HG02642 (cell line): Measurements from ENCODE around the gene PLCD3.
"Not testable (repeated sequence)": the region's sequence is repeated elsewhere in the genome, so short reads cannot be mapped to it uniquely, and the experiment has no call there.

Experiments used
- ATAC-seq: cut with Tn5 transposase; IDR thresholded peaks from one replicate; pipeline ENCODE4 v1.9.1; 2021; ENCODE audit warnings: mild to moderate bottlenecking; ENCODE audit not compliant: unreplicated experiment, poor library complexity

The PLCD3 gene

DNA sequence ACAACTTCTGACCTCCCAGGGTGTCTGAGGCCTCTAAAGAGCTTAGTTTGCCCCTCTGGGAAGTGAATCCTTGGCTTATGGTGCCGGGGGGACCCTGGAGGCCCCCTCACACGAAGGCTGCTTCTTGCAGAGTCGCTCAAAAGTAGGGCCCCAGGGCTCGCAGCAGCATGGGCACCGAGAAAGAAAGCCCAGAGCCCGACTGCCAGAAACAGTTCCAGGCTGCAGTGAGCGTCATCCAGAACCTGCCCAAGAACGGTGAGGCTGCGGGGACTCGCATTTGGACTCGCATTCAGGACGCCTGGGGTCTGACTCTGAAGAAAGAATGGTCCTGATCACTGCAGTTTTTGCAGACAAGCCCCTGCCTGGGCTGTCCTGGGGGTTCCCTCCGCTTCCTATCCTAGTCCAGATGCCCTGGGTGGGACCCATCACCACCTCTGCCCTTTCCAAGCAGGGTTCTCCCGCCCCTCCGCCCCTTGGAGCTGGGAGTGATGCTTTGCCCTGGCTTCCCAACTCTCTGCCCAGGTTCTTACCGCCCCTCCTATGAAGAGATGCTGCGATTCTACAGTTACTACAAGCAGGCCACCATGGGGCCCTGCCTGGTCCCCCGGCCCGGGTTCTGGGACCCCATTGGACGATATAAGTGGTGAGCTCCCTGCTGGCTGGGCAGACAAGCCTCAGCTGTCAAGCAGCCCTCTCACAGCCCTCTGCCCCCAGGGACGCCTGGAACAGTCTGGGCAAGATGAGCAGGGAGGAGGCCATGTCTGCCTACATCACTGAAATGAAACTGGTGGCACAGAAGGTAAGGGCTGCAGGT, 3.9 kb upstream of the PLCD3 start:
- no peak for ATAC-seq

DNA sequence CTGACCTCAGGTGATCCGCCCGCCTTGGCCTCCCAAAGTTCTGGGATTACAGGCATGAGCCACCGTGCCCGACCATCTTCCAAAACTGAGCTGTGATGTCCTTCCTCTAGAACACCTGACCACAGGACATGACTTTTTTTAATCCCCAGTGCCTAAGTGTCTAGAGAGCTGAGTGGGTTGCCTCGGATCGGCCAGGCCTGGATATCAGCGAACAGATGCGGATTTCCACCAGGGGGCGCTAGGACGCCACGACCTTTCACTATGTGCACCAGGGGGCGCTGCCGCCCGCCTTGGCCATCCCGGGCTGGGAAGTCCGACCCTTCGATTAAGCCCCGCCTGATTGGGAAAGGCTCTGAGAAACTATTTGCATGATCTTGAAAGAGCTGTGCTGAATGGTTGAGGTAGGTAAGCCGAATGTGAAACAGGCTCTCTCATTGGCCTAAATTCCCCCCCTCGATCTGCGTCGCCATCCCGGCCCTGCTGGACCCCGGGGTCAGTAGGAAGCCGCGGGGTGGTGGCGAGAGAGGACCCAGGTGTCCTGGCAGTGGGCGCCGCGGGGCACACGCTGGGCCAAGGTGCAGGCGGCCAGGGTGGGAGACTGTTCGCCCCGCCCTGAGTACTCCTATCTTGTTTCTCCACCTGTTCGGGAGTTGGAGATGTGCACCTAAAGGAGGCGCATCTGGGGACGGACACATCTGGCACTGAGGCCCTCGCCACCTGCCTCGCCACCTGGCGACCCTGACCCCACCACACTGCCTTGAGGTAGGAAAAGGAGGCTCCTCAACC, 3.1 kb upstream of the PLCD3 start, which contains the start of gene ACBD4:
ACBD4 (plus strand) TSS at position 496 of the 786 bp plus-strand sequence. CDS start 458 bp downstream, outside the sequence.
- ATAC-seq = peak; percentile 75

DNA sequence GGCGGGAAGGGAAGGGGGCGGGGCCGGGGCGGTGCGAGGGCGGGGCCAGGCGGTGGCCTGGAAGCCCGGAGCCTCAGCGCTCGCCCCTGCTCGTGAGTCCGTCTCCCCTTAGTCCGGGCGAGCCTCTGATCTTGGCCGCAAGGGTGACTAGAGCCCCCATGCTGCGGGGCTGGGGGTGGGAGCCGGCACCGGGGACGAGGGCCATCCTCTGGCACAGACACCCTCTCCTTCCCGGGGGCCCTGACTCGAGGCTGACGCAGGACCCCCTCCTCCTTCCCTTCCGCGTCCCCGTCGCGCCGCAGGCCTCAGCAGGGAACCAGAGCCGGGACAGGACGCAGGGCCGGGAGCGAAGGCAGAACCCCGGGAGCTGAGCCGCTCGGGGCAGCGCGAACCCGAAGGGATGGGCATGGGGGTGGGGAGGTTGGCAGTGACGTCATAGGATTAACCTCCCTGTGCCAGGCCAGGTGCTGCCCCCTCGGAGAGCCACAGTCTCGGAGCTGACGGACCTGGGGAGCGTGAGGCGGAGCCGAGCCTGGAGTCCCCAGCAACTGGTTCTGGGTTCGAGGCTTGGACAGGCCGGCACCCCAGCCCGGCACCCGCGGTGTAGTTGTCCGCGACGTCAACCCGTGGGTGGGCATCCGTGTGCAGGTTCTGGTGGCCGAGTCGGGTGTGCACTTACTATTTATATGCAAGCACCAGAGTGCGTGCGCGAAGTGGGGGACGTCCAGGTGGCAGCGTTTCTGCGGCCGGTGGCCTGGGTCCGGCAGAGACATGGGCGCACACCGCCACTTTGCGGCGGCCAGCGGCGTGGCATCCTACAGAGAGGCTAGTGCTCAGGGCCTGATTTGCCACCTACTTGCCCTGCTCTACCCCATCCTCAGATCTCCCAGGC, 503 bp upstream of the PLCD3 start:
- peak; percentile 37 for ATAC-seq

DNA sequence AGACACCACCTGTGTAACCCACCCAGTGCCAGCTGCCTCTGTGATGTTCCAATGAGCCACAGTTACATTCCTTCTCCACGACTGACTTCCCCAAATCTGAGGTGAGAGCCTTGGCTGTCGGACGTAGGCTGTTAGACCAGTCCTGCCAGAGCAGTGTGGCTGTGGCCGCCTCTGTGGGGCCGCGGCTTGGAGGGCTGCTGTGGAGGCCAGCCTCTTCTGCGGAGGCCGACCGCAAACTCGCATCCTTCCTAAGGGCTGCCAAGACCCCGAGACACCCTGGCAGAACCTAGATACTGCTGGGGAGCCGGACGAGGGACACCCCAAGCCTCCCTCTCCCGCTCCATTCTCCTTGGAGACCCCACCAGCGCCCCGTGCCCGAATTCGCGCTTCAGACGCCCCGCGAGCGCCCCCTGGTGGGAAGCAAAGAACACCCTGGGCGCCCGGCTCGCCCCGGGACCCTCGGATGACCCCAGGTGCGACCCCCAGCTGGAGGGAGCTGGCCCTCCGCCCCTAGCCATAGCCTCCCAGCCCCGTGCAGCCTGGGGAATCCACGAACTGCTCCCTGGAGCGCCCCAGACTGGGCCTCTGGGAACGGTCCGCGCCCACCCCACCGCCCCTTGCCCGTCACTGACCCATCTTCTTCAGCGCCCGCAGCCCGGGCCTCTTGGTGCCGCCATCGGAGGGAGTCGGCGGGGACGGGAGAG, 547 bp downstream of the PLCD3 start:
- no peak for ATAC-seq

DNA sequence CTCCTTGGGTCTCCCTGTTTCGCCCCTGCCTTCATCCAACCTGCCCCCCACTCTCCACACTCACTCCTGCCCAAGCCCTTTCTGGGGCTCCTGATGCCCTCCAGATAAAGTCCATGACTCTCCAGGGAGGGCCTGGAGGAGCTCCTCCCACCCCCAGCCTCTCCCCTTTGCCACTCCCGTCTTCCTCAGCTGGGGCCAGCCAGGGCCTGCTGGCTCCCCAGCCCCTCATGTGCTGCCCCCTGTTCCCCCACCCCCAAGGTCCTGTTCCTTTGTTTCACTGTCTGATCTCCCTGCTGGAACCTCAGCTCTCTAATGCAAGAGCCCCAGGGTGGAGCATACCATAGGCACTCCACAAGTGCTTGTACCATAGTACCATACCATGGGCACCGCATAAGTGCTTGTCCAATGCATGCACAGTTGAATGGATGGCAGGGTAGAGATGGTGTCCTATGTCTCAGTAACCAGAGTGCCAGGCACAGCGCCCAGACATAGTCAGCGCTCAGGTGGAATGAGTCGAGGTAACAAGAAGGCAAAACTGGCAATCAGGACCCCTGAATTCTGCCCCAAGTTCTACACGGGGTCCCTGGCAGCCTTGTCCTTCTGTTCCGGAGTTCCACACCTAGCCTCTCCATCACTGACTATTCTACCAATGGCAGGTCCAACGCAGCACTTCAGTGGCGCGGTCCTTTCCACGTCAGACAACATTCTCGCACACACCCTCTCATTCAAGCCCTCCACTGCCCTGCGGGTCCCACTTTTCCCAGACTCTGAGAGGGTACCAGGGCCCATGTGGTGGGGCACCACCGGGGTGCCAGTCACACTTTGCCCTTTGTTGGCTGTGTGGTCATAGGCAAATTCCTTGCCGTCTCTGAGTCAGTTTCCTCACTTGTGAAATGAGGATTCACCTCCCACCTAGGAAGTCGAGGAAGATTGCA, 1.4 kb downstream of the PLCD3 start:
- ATAC-seq = no peak

DNA sequence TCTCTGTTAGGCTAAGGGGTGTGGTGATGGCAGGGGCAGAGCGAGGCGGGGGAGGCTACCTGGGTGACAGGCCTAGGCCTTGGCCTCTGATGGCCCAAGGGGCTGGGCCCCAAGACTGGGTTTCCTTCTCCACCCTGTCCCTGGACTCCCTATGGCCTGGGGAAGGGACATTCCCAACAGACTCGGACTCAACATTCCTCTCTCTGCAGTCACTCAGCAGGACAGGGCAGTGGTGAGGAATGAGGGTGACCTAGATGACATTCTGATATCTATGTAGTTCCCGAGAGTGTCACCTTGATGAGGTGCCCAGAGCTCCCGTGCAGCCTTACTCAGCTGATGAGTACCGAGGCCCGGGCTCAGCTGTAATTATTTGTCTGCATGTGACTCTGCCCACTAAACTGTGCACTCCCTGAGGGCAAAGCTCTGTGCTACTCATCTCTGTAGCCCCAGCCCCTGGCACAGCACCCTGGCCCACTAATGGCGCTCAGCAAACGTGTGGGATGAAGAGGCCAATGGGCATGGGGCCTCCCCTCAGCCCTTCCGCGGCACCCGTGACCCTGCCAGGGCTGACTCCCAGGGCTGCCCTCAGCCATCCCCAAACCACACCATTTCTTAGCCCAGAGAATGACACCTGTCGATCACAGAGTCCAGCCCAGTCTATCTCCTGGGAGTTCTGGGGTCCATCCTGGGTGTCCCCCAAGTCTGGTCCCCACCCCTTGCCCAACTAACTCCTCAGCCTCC, 2.2 kb downstream of the PLCD3 start:
- no peak for ATAC-seq

DNA sequence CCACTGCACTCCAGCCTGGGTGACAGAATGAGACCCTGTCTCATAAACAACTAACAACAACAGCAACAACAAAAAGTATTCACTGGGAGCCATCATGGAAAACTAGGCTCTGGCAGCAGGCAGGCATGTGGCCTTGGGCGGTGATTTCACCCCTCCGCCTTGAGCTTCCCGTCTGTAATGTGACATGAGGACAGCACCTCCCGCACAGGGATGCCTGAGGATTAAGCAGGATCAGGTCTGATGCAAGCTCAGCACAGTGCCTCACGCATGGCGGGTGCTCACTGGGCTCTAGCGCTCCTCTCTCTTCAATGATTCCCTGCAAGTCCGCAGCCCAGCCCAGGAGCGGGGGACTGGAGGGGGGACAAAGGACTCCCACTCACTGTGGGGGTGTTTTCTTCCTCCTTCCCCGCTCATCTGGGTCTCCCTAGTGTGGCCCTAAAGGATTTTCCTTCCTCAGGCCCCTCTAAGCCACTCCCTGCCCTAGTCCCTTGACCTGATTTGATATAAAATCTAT, 2.8 kb downstream of the PLCD3 start:
- no peak for ATAC-seq

DNA sequence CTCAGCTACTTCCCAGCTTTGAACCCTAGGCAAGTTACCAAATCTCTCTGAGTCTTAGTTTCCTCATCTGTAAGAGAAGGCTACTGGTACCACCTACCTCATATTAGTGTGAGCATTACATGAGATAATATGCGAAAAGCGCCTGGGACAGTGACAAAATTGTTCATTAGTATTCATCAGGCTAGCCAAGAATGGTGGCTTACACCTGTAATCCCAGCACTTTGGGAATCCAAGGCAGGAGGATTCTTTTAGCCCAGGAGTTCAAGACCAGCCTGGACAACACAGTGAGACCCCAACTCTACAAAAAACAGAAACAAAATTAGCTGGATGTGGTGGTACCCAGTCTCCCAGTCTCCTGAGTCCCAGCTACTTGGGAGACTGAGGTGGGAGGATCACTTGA, 3.3 kb downstream of the PLCD3 start:
- no peak for ATAC-seq

DNA sequence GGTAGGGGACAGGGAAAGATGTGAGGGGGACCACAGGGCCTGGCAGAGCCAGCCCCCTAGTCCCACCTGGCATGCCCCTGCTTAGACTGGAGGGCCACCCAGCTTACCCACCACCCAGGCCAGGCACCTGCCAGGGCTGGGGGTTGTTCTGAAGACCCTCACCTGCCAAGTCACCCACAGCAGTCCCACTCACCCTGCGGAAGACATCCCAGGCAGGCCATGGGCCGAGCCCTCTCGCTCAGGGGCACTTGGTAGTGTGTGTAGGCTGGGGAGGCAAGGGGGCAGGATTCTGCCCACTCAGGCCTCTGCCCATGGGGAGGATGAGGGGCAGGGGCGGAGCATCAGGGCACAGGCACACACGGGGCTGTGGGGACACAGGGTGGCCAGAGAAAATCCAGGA, 4.0 kb downstream of the PLCD3 start:
- ATAC-seq = no peak

DNA sequence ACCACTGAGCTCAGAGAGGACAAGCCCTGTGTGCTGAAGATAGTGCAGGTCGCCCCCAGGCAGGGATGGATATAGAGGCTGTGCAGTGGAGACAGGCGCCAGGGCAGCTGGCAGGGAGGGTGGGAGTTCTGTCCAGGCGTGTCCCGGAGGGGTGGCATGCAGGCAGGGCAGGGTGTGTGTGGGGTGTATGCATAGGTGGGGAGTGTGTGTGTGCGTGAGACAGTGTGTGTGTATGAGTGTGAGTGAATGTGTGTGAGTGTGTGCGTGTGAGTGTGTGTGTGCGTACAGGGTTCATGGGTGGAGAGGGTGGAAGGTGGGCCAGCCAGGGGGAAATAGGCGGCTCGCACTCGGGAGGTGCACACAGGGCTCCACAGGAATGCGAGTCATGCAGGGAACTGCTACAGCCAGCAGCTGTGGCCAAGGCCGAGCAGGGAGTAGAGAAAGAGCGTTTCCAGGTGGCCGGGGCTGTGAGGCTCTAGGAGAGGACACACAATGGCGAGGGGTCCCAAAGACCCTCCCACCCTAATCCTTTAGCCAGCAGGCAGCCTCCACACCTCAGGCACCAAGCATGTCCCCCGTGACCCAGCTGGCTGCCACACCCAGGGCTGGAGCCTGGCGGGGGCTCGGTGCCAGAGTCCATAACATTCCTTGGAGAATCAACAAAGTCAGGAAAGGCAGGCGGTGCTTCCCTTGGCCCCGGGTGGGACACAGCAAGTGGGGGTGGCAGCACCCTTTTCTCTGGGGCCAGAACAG, 4.6 kb downstream of the PLCD3 start:
- ATAC-seq = no peak

DNA sequence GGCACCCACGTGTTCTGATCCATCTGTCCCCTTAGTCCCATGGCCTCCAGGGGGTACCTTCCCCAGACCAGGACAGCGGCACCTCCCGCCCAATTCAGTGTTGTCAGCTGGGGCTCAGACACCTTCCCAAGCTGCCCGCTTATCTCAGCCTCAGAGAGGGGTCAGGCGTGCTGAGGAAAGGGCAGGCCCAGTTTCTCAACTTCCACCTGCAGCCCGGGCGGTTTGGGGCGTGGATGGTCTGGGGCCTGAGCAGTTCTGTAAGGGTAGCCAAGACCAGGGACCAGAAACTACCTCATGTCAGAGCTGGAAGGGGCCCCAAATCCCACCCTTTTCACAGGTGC, 5.1 kb downstream of the PLCD3 start:
- no peak for ATAC-seq

DNA sequence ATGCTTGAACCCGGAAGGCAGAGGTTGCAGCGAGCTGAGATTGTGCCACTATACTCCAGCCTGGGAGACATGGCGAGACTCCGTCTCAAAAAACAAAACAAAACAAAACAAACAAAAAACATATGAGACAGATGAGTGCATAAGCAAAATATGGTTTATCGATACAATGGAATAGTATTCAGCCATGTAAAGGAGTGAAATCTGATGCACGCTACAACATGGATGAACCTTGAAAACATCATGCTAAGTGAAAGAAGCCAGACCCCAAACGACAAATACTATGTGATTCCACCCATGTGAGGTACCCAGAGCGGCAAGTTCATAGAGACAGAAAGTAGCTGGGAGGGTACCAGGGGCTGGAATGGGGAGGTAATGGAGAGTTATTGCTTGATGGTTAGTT, 6.8 kb downstream of the PLCD3 start:
- ATAC-seq = no peak

DNA sequence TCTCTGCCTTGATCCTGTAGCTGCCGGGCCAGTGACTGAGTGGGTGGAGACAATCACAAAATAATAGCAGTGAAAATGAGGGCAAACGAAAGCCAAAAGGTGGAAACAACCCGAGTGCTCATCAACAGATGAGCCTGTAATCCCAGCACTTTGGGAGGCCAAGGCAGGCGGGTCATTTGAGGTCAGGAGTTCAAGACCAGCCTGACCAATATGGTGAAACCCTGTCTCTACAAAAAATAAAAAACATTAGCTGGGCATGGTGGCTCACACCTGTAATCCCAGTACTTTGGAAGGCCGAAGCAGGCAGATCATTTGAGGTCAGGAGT, 7.6 kb downstream of the PLCD3 start:
- not testable (repeated sequence) for ATAC-seq

DNA sequence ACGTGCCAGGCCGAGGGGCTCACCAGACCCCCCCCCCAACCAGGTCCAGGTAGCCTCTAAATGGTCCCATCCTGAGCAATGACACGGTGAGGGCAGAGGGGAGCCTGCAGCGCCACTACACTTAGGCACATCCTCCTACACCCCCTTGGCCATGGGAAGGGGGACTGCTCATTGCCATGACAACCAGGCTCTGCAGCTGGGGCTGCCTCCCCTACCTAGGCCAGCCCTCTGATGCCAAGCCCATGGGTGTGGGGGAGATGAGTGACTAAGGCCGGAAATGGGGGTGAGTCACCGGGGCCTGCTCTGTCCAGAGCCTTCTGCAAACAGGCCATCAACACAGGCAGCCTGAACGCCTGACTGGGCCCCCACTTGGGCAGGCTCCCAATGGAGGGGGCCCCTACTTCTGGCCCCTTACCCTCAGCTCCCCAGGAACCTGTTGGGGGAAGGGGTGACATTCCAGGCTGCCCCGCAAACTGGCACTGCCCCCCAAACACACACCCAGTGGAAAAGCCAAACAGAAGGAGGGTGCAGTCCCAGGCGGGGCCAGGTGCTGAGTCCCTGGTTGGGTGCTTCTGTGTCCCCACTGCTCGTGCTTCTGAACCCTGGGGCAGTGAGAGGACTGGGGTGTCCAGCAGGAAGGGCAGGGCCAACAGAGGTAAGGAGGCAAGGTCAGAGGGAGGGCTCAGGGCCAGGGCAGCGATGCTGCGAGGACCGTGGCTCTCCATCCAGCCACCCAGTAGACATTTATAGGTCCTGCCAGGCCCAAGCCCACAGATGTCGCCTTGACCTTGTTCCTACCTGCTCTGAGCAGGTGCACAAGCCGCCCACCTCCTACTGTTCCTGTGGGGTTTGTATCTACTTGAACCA, 8.2 kb downstream of the PLCD3 start:
- no peak for ATAC-seq

DNA sequence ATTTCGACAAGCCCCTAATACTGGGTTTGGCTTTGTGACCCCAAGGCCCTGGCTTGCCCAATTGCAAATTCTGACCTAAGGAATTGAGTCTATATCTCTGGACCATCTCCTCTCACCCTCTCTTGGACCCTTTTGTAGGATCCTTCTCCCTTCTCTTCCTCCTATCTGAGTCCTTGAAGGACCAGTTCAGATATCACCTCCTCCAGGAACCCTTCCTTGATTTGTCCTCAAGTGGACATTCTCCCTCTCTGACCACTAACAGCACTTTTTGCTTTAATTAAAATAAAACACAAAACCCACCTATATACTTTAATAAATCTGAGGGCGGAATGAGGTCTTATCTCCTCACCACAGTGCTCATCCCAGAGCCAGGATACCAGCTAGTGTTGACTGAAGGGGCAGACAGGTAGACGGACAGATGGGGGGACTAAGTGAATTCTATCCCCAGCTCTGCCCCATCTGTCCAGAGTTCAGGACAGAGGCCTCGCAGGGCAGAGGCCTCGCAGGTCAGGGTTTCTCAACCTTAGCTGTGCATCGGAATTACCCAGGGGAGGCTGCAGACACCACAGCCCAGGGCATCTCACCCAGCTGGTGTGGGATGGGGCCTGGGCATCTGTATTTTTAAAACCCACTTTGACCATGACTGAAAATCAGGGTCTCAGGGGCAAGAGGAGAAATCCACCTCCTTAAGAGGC, 9.1 kb downstream of the PLCD3 start:
- no peak for ATAC-seq

DNA sequence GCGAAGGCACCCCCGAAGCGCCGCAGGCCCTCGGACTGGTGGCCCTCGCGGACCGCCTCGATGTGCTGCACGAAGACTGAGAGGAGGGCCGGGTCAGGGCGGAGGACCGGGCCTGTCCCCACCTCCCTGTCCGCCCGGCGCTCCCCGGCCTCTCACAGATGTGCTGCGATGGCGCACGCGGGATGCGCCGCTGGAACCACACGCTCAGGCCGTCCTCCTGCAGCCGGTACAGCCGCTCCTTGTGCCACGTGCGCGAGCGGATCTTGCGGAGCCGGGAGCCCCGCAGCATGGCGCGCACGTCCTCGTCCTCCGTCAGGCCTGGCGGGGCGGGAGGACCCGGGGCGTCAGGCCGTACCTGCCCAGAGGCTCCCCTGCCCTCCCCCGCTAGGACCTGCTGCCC, 11.3 kb downstream of the PLCD3 start:
- no peak for ATAC-seq
